H9 (cell line): ENCODE measurements around the gene HNRNPLL. TPM values are rescaled to one million over a fixed set of nuclear protein-coding genes. Genes with fewer than 3 reads are reported as not detected.

Experiments
- DNase-seq: peaks from one replicate; pipeline ENCODE4 v3.0.0-alpha.2; 2017
- H2AFZ ChIP-seq: one replicate; pipeline ENCODE4 v1.6.1; 2013; ENCODE audit warnings: mild to moderate bottlenecking, low read length, control low read depth, moderate library complexity
- H2AK5ac ChIP-seq: 2 replicates; pipeline ENCODE4 v1.6.1; 2013; ENCODE audit warnings: low read length, control low read depth, mixed read lengths; ENCODE audit not compliant: insufficient read length
- H2BK120ac ChIP-seq: one replicate; pipeline ENCODE4 v1.6.1; 2013; ENCODE audit warnings: low read depth, mild to moderate bottlenecking, low read length, control low read depth, inconsistent platforms; ENCODE audit not compliant: poor library complexity, severe bottlenecking
- H2BK12ac ChIP-seq: 2 replicates; pipeline ENCODE4 v1.6.1; 2013; ENCODE audit warnings: low read length, control low read depth, mixed read lengths, low read depth; ENCODE audit not compliant: insufficient read length
- H2BK15ac ChIP-seq: 2 replicates; pipeline ENCODE4 v1.6.1; 2013; ENCODE audit warnings: low read depth, low read length, control low read depth
- H2BK20ac ChIP-seq: one replicate; pipeline ENCODE4 v1.6.1; 2013; ENCODE audit warnings: low read depth, mild to moderate bottlenecking, low read length, control low read depth, inconsistent platforms; ENCODE audit not compliant: poor library complexity, severe bottlenecking
- H2BK5ac ChIP-seq: 2 replicates; pipeline ENCODE4 v1.6.1; 2013; ENCODE audit warnings: low read length, control low read depth, mixed read lengths; ENCODE audit not compliant: insufficient read length
- H3K14ac ChIP-seq: 2 replicates; pipeline ENCODE4 v1.6.1; 2013; ENCODE audit warnings: low read length, control low read depth; ENCODE audit not compliant: insufficient read depth
- H3K18ac ChIP-seq: 2 replicates; pipeline ENCODE4 v1.6.1; 2013; ENCODE audit warnings: low read depth, mild to moderate bottlenecking, mixed read lengths, low read length, control low read depth; ENCODE audit not compliant: insufficient read length
- H3K23ac ChIP-seq: 2 replicates; pipeline ENCODE4 v1.6.1; 2013; ENCODE audit warnings: low read length, control low read depth, mixed read lengths, low read depth; ENCODE audit not compliant: insufficient read length
- H3K23me2 ChIP-seq: 2 replicates; pipeline ENCODE4 v1.6.1; 2013; ENCODE audit warnings: low read depth, mild to moderate bottlenecking, mixed read lengths, low read length, control low read depth; ENCODE audit not compliant: insufficient read length, poor library complexity, severe bottlenecking
- H3K27ac ChIP-seq: 2 replicates; pipeline ENCODE4 v1.5.1; 2013; ENCODE audit warnings: low read length, control low read depth, mixed read lengths, low read depth; ENCODE audit not compliant: insufficient read length
- H3K27me3 ChIP-seq: 2 replicates; pipeline ENCODE4 v1.6.1; 2013; ENCODE audit warnings: low read length, control low read depth, inconsistent platforms; ENCODE audit not compliant: insufficient read depth
- H3K4ac ChIP-seq: 2 replicates; pipeline ENCODE4 v1.6.1; 2013; ENCODE audit warnings: low read depth, mild to moderate bottlenecking, control low read depth, inconsistent platforms, low read length, moderate library complexity
- H3K4me1 ChIP-seq: 2 replicates; pipeline ENCODE4 v1.6.1; 2013; ENCODE audit warnings: low read length, control low read depth, inconsistent platforms; ENCODE audit not compliant: insufficient read depth
- H3K4me2 ChIP-seq: 2 replicates; pipeline ENCODE4 v1.6.1; 2013; ENCODE audit warnings: low read length, control low read depth, mixed read lengths; ENCODE audit not compliant: insufficient read length, insufficient read depth
- H3K56ac ChIP-seq: 2 replicates; pipeline ENCODE4 v1.6.1; 2013; ENCODE audit warnings: low read depth, mild to moderate bottlenecking, mixed read lengths, low read length, control low read depth; ENCODE audit not compliant: insufficient read length
- H3K79me1 ChIP-seq: 2 replicates; pipeline ENCODE4 v1.6.1; 2013; ENCODE audit warnings: low read depth, mild to moderate bottlenecking, moderate library complexity, low read length, control low read depth, inconsistent platforms; ENCODE audit not compliant: insufficient read depth, poor library complexity, severe bottlenecking
- H3K79me2 ChIP-seq: 2 replicates; pipeline ENCODE4 v1.6.1; 2013; ENCODE audit warnings: low read length, control low read depth, inconsistent platforms; ENCODE audit not compliant: insufficient read depth
- H3K9ac ChIP-seq: 2 replicates; pipeline ENCODE4 v1.6.1; 2013; ENCODE audit warnings: low read length, control low read depth, mixed read lengths; ENCODE audit not compliant: insufficient read length; ENCODE audit errors: extremely low read depth
- H3K9me3 ChIP-seq: one replicate; pipeline ENCODE4 v1.6.1; 2013; ENCODE audit warnings: low read depth, low read length, inconsistent platforms; ENCODE audit not compliant: control insufficient read depth
- H3T11ph ChIP-seq: one replicate; pipeline ENCODE4 v1.6.1; 2013; ENCODE audit warnings: mild to moderate bottlenecking, low read length, control low read depth, inconsistent platforms
- H4K20me1 ChIP-seq: one replicate; pipeline ENCODE4 v1.6.1; 2013; ENCODE audit not compliant: control insufficient read depth, insufficient read length, insufficient read depth
- H4K5ac ChIP-seq: 2 replicates; pipeline ENCODE4 v1.6.1; 2013; ENCODE audit warnings: low read depth, mild to moderate bottlenecking, mixed read lengths, low read length, control low read depth; ENCODE audit not compliant: insufficient read length
- H4K8ac ChIP-seq: replicated peaks from 2 replicates; pipeline ENCODE4 v1.6.1; 2013; ENCODE audit warnings: low read length, control low read depth, mixed read lengths, low read depth; ENCODE audit not compliant: insufficient read length
- H4K91ac ChIP-seq: 2 replicates; pipeline ENCODE4 v1.6.1; 2013; ENCODE audit warnings: low read depth, mild to moderate bottlenecking, moderate library complexity, mixed read lengths, low read length, control low read depth; ENCODE audit not compliant: insufficient read length
- H3K27ac Mint-ChIP-seq, 3 experiments: 2 replicates in 2 of 3; 3 replicates in 1 of 3; pipeline ENCODE4 v1.8.0; 2020 to 2021; ENCODE audit warnings: mixed read lengths in 3 of 3, mild to moderate bottlenecking in 1 of 3, moderate library complexity in 1 of 3
- H3K27me3 Mint-ChIP-seq: 2 replicates; pipeline ENCODE4 v1.8.0; 2021; ENCODE audit warnings: low read depth, mild to moderate bottlenecking, moderate library complexity, mixed read lengths
- H3K36me3 Mint-ChIP-seq, 3 experiments: 2 replicates in 2 of 3; 3 replicates in 1 of 3; pipeline ENCODE4 v1.8.0; 2020 to 2021; ENCODE audit warnings: low read depth in 3 of 3, mixed read lengths in 3 of 3; ENCODE audit not compliant: insufficient read depth in 1 of 3
- H3K4me1 Mint-ChIP-seq, 2 experiments: 2 replicates each; pipeline ENCODE4 v1.8.0; 2020; ENCODE audit warnings: mixed read lengths in 2 of 2
- H3K4me3 Mint-ChIP-seq, 2 experiments: 2 replicates in 1 of 2; 3 replicates in 1 of 2; pipeline ENCODE4 v1.8.0; 2020 to 2021; ENCODE audit warnings: mild to moderate bottlenecking in 2 of 2, mixed read lengths in 2 of 2, moderate library complexity in 1 of 2
- H3K9me3 Mint-ChIP-seq, 2 experiments: 2 replicates in 1 of 2; 3 replicates in 1 of 2; pipeline ENCODE4 v1.8.0; 2020; ENCODE audit warnings: mild to moderate bottlenecking in 2 of 2, mixed read lengths in 2 of 2, moderate library complexity in 1 of 2
- WGBS: extraction: QIAGEN DNeasy Blood & Tissue Kit; methylation state at CpG from one replicate; pipeline ENCODE4 v1.1.7; 2013; ENCODE audit warnings: missing lambda C conversion rate, low lambda C conversion rate, mixed read lengths; ENCODE audit not compliant: insufficient read length; ENCODE audit errors: extremely low coverage; 5-methylcytosine and 5-hydroxymethylcytosine counted together
- total RNA-seq: library from RNA; stranded (reverse); gene quantifications from 2 replicates; pipeline ENCODE4 v1.2.1, GENCODE V29; 2021
- TF ChIP-seq, protein P1 (sequence below): fragments of 200-600 bp; sonication (generic); conservative IDR thresholded peaks from 3 replicates; pipeline ENCODE4 v1.8.0; 2021; ENCODE audit warnings: antibody characterized with exemption, mild to moderate bottlenecking

Gene HNRNPLL
- total RNA-seq, 1 experiment from 2014 or later = 52.3 TPM

DNA sequence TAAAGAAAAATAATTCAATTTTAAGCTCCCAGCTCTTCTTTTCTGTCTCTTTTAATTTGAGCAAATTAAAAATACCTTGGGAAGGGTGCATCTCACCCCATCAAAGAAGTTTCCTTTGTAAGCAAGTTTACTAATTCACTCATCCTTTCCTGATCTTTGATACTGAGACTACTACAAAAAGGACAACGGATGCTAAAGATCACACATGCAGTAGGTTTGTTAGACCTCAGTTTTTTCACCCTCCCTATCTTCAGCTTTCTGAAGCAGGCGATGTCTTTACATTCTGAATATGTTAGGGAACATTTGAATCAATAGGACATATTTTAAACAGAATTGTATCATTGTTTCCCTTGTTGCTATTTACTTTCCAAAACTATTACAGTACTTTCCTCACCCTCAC is 6.0 kb upstream of the HNRNPLL start:
- Histone ChIP-seq H2BK20ac (no peak overlapping the region), H2BK120ac (no peak overlapping the region), H4K8ac (no peak overlapping the region), H3K23ac (no peak overlapping the region), H3K9me3 (no peaks in the 10 kb centered on the region), H3K79me1 (no peaks in the 10 kb centered on the region), H3K27me3 (no peaks in the 10 kb centered on the region), H2AFZ (no peak overlapping the region), H4K5ac (no peak overlapping the region), H4K20me1 (no peaks in the 10 kb centered on the region), H3K14ac (no peak overlapping the region), H2BK15ac (no peak overlapping the region), H3K27ac (no peak overlapping the region), H4K91ac (no peak overlapping the region), H2AK5ac (no peak overlapping the region), H3K9ac (no peak overlapping the region), H3K4ac (no peak overlapping the region), H3K56ac (no peak overlapping the region), H3K79me2 (no peaks in the 10 kb centered on the region), H3K18ac (no peak overlapping the region), H3T11ph (no peak overlapping the region), H3K4me1 (peaks cover 2% of the 10 kb centered on the region; the same call in 1 of the 2 replicates), H3K23me2 (no peaks in the 10 kb centered on the region), H2BK12ac (no peak overlapping the region), H3K4me2 (no peak overlapping the region), H2BK5ac (no peak overlapping the region)
- Mint-ChIP-seq H3K9me3 (no peaks in the 10 kb centered on the region), H3K4me3 (no peak overlapping the region), H3K27me3 (no peaks in the 10 kb centered on the region), H3K36me3 (no peaks in the 10 kb centered on the region), H3K4me1 (peaks cover 13 to 17% of the 10 kb centered on the region in 2 experiments), H3K27ac (no peak overlapping the region)
- WGBS = no CpG with 5 or more reads among the region's 2 CpGs
- no peak for DNase-seq
- TF ChIP-seq, protein P1, sequence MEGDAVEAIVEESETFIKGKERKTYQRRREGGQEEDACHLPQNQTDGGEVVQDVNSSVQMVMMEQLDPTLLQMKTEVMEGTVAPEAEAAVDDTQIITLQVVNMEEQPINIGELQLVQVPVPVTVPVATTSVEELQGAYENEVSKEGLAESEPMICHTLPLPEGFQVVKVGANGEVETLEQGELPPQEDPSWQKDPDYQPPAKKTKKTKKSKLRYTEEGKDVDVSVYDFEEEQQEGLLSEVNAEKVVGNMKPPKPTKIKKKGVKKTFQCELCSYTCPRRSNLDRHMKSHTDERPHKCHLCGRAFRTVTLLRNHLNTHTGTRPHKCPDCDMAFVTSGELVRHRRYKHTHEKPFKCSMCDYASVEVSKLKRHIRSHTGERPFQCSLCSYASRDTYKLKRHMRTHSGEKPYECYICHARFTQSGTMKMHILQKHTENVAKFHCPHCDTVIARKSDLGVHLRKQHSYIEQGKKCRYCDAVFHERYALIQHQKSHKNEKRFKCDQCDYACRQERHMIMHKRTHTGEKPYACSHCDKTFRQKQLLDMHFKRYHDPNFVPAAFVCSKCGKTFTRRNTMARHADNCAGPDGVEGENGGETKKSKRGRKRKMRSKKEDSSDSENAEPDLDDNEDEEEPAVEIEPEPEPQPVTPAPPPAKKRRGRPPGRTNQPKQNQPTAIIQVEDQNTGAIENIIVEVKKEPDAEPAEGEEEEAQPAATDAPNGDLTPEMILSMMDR = no peak
